Activated CD8-positive, alpha-beta T cell treated with anti-CD3 and anti-CD28 coated beads for 36 hours (primary cell): ENCODE data around the gene SLC7A11. TPM values are rescaled to one million over a fixed set of nuclear protein-coding genes. Genes with fewer than 3 reads are reported as not detected.
A peak's percentile ranks its signal among the peaks of the same experiment; 100 is the strongest.

Experiments used
- ATAC-seq: fragments of 200-7000 bp; cut with Tn5 transposase; one replicate; pipeline ENCODE4 v1.10.0; 2021; ENCODE audit warnings: mild to moderate bottlenecking, moderate library complexity
- CTCF ChIA-PET: fragments of 350-600 bp; sonication (Branson Sonifier 250); formaldehyde crosslinking; loops from one replicate; lab custom pipeline; 2021; ENCODE audit warnings: antibody characterized with exemption; lab: Charles Lee
- POLR2A ChIA-PET: fragments of 350-600 bp; sonication (Branson Sonifier 250); formaldehyde crosslinking; loops from one replicate; lab custom pipeline; 2021; ENCODE audit warnings: antibody characterized with exemption; lab: Charles Lee
- DNase-seq: peaks from one replicate; pipeline ENCODE4 v3.0.0-alpha.2; 2020
- H3K27ac Mint-ChIP-seq: one replicate; pipeline ENCODE4 v1.8.0; 2021; ENCODE audit warnings: mild to moderate bottlenecking, mixed read lengths
- H3K27me3 Mint-ChIP-seq: one replicate; pipeline ENCODE4 v1.8.0; 2021; ENCODE audit warnings: mixed read lengths
- H3K36me3 Mint-ChIP-seq: one replicate; pipeline ENCODE4 v1.8.0; 2021; ENCODE audit warnings: low read depth, mixed read lengths
- H3K4me1 Mint-ChIP-seq: one replicate; pipeline ENCODE4 v1.8.0; 2021; ENCODE audit warnings: low read depth, mixed read lengths
- H3K4me3 Mint-ChIP-seq: one replicate; pipeline ENCODE4 v1.8.0; 2021; ENCODE audit warnings: mild to moderate bottlenecking, moderate library complexity, mixed read lengths
- H3K9me3 Mint-ChIP-seq: one replicate; pipeline ENCODE4 v1.8.0; 2021; ENCODE audit warnings: mixed read lengths
- intact Hi-C: fragments of 100-400 bp; cut with micrococcal nuclease; formaldehyde crosslinking; loops from one replicate; pipeline ENCODE4 v1.10.0; 2022
- total RNA-seq, 2 experiments: library from RNA; stranded (reverse); gene quantifications; one replicate each; pipeline ENCODE4 v1.2.3, GENCODE V29; 2021
- TF ChIP-seq, protein P1 (sequence below): fragments of 200-600 bp; IDR thresholded peaks from one replicate; pipeline ENCODE4 v1.8.0; 2022; ENCODE audit warnings: antibody characterized with exemption, mild to moderate bottlenecking

The SLC7A11 gene
- total RNA-seq, 2 experiments from 2014 or later, result 3.7 to 4.5 TPM

GRCh38 chr4:138188406-138189084 lies 53.6 kb downstream of the SLC7A11 start:
- no peak for DNase-seq
- CTCF ChIA-PET, result no interaction called here
- POLR2A ChIA-PET, result no interaction called here
- no peaks in the 10 kb centered on the region for H3K36me3 Mint-ChIP-seq
- H3K4me1 Mint-ChIP-seq, result no peaks in the 10 kb centered on the region
- intact Hi-C loops, result no loop called here
- ATAC-seq, result no peak
- no peak overlapping the region for H3K27ac Mint-ChIP-seq
- no peaks in the 10 kb centered on the region for H3K9me3 Mint-ChIP-seq
- H3K27me3 Mint-ChIP-seq, result no peaks in the 10 kb centered on the region
- TF ChIP-seq, protein P1, sequence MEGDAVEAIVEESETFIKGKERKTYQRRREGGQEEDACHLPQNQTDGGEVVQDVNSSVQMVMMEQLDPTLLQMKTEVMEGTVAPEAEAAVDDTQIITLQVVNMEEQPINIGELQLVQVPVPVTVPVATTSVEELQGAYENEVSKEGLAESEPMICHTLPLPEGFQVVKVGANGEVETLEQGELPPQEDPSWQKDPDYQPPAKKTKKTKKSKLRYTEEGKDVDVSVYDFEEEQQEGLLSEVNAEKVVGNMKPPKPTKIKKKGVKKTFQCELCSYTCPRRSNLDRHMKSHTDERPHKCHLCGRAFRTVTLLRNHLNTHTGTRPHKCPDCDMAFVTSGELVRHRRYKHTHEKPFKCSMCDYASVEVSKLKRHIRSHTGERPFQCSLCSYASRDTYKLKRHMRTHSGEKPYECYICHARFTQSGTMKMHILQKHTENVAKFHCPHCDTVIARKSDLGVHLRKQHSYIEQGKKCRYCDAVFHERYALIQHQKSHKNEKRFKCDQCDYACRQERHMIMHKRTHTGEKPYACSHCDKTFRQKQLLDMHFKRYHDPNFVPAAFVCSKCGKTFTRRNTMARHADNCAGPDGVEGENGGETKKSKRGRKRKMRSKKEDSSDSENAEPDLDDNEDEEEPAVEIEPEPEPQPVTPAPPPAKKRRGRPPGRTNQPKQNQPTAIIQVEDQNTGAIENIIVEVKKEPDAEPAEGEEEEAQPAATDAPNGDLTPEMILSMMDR, result no peak
- H3K4me3 Mint-ChIP-seq, result no peak overlapping the region

GRCh38 chr4:138185859-138186645 lies 56.1 kb downstream of the SLC7A11 start:
- ChIA-PET POLR2A (no interaction called here), CTCF (no interaction called here)
- Mint-ChIP-seq H3K9me3 (no peaks in the 10 kb centered on the region), H3K27ac (no peak overlapping the region), H3K36me3 (no peaks in the 10 kb centered on the region), H3K4me1 (no peaks in the 10 kb centered on the region), H3K4me3 (no peak overlapping the region), H3K27me3 (no peaks in the 10 kb centered on the region)
- TF ChIP-seq, protein P1, result no peak
- ATAC-seq, result no peak
- intact Hi-C loops, result no loop called here
- DNase-seq, result no peak

- Mint-ChIP-seq H3K36me3 (no peaks in the 10 kb centered on the region), H3K4me1 (no peaks in the 10 kb centered on the region), H3K27me3 (no peaks in the 10 kb centered on the region), H3K4me3 (no peak overlapping the region), H3K27ac (no peak overlapping the region), H3K9me3 (no peaks in the 10 kb centered on the region)
- TF ChIP-seq, protein P1, result no peak
- intact Hi-C loops, result no loop called here
- DNase-seq (no peak), ATAC-seq (no peak)
- CTCF ChIA-PET, result no interaction called here
- POLR2A ChIA-PET, result no interaction called here
Measured at GRCh38 chr4:138184886-138185285, 57.3 kb downstream of the SLC7A11 start.

- ChIA-PET POLR2A (no interaction called here), CTCF (no interaction called here)
- H3K27me3 Mint-ChIP-seq, result no peaks in the 10 kb centered on the region
- DNase-seq (no peak), ATAC-seq (no peak)
- H3K27ac Mint-ChIP-seq, result no peak overlapping the region
- no peaks in the 10 kb centered on the region for H3K9me3 Mint-ChIP-seq
- no peak overlapping the region for H3K4me3 Mint-ChIP-seq
- H3K4me1 Mint-ChIP-seq, result no peaks in the 10 kb centered on the region
- intact Hi-C loops, result no loop called here
- TF ChIP-seq, protein P1, result peak; percentile 40
- H3K36me3 Mint-ChIP-seq, result no peaks in the 10 kb centered on the region
Measured at GRCh38 chr4:138182838-138183426, 59.2 kb downstream of the SLC7A11 start.

DNA sequence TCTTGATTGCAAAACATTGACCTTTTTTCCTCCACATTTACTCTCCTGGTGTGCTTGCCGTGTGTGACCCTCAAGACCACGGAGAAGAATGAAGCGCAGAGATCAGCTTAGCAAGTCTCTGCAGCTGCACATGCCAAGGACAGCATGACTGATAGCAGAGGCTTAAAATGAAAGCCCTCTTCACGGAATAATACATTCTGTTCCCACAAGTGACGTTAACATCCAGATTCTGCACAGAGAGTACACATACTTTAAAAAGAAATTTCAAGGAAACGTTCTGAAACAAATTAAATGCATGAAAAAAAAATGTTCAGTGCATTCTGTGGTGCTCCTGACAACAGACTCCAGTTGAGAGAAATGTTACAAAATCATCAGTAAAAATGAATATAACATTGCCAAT lies 60.9 kb downstream of the SLC7A11 start:
- TF ChIP-seq, protein P1, result no peak
- H3K4me3 Mint-ChIP-seq, result no peak overlapping the region
- H3K27ac Mint-ChIP-seq, result no peak overlapping the region
- H3K27me3 Mint-ChIP-seq, result no peaks in the 10 kb centered on the region
- H3K36me3 Mint-ChIP-seq, result no peaks in the 10 kb centered on the region
- H3K4me1 Mint-ChIP-seq, result no peaks in the 10 kb centered on the region
- DNase-seq, result no peak
- peaks cover 2% of the 10 kb centered on the region for H3K9me3 Mint-ChIP-seq
- intact Hi-C loops, result no loop called here
- ATAC-seq, result no peak
- ChIA-PET CTCF (no interaction called here), POLR2A (no interaction called here)
